Measurements from ENCODE around the gene RAD1.

The RAD1 gene

DNA sequence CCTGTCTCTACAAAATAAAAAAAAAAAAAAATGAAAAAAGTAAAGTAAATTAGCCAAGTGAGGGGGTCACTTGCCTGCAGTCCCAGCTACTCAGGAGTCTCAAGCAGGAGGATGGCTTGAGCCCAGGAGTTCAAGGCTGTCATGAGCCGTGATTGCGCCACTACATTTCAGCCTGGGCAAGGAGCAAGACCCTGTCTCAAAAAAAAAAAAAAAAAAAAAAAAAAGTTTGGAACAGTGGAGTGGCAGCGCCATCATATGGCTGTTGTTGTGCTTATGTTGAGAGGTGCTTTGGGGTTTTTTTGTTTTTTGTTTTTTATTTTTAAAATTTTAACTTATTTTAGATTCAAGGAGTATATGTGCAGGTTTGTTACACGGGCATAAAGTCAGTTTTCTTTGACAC, 3.8 kb upstream of the RAD1 start:
- no peak for DNase-seq (ENCODE audit: low spot score)
- ChIA-PET CTCF (interaction anchor here (0.6 to 0.7 kb wide), 2 partner anchors 39 to 431 kb away, joined by 3 read pairs; no protein-coding TSS in a partner anchor), POLR2A (ENCODE audit: low non-redundant PET) (no interaction called here)
- TF ChIP-seq, protein P1, sequence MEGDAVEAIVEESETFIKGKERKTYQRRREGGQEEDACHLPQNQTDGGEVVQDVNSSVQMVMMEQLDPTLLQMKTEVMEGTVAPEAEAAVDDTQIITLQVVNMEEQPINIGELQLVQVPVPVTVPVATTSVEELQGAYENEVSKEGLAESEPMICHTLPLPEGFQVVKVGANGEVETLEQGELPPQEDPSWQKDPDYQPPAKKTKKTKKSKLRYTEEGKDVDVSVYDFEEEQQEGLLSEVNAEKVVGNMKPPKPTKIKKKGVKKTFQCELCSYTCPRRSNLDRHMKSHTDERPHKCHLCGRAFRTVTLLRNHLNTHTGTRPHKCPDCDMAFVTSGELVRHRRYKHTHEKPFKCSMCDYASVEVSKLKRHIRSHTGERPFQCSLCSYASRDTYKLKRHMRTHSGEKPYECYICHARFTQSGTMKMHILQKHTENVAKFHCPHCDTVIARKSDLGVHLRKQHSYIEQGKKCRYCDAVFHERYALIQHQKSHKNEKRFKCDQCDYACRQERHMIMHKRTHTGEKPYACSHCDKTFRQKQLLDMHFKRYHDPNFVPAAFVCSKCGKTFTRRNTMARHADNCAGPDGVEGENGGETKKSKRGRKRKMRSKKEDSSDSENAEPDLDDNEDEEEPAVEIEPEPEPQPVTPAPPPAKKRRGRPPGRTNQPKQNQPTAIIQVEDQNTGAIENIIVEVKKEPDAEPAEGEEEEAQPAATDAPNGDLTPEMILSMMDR (conservative IDR thresholded peaks at IDR 0.05; ENCODE audit: low read depth), result no peak
- no peak overlapping the region for H3K27ac ChIP-seq

DNA sequence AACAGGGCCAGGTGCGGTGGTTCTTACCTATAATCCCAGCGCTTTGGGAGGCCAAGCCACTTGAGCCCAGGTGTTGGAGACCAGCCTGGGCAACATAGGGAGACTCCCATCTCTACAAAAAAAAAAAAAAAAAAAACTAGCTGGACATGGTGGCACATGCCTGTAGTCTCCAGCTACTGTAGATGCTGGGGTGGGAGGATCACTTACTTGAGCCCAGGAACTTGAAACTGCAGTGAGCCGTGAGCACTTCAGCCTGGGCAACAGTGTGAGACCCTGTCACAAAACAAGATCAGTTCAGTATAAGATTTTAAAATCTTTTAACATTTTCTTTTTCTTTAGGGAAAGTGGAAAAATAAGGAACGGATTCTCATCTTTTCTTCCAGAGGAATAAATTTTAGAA, 2.7 kb upstream of the RAD1 start:
- peak overlapping the region; percentile 38; the same call in 1 of the 2 replicates for H3K27ac ChIP-seq
- ChIA-PET CTCF (no interaction called here), POLR2A (ENCODE audit: low non-redundant PET) (interaction anchor here (1.1 kb wide), 1 partner anchor 11 kb away, joined by 4 read pairs; the partner anchor contains the start of gene DNAJC21)
- no peak for DNase-seq (ENCODE audit: low spot score)
- TF ChIP-seq, protein P1 (conservative IDR thresholded peaks at IDR 0.05; ENCODE audit: low read depth), result no peak

DNA sequence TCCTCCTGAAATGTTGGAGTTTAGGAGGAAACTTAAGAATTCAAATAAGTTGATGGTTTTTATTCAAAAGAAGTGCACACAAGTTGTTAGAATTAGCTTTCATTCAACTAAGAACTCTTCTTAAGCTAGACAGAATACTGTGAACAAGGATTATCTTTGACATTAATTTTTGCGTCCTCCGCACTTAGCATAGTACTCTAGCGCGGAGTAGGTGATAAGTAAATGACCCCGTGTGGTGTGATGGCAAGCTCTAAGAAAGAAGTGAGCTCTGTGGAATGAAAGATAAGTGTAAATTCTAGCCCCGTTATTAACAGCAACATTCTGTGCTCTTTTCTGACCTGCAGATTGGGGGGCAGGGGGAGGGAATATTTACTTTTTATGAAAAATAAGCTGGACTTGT, 1.2 kb upstream of the RAD1 start:
- no peak for DNase-seq (ENCODE audit: low spot score)
- no peak overlapping the region for H3K27ac ChIP-seq
- CTCF ChIA-PET, result no interaction called here
- POLR2A ChIA-PET (ENCODE audit: low non-redundant PET), result interaction anchor here (0.8 to 1.2 kb wide), 2 partner anchors 7 to 414 kb away, joined by 3 to 4 read pairs; no protein-coding TSS in a partner anchor
- TF ChIP-seq, protein P1 (conservative IDR thresholded peaks at IDR 0.05; ENCODE audit: low read depth), result no peak

DNA sequence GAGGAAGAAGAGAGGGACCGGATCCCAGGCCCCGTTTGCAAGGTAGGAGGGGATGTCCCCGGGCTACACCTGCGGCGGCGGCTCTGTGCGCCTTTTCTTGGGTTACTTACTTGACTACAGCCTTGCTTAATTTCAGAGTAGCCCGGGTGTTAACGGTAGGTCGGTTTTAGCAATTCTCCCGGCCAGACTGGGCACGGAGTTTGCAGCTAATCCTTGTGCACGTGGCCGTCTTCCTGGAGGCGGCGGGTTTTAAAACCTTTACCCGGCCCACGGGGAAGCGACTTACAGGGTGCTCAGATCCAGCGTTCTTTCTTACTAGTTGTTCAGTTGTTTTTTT, 520 bp upstream of the RAD1 start:
- peak; percentile 15 for DNase-seq (ENCODE audit: low spot score)
- ChIA-PET CTCF (no interaction called here), POLR2A (ENCODE audit: low non-redundant PET) (interaction anchor here (1.1 to 1.4 kb wide), 3 partner anchors 8 to 77 kb away, joined by 4 to 6 read pairs (median 6); partner anchors contain the start of genes DNAJC21 and TTC23L)
- peak overlapping the region; percentile 92 for H3K27ac ChIP-seq
- TF ChIP-seq, protein P1 (conservative IDR thresholded peaks at IDR 0.05; ENCODE audit: low read depth), result no peak

DNA sequence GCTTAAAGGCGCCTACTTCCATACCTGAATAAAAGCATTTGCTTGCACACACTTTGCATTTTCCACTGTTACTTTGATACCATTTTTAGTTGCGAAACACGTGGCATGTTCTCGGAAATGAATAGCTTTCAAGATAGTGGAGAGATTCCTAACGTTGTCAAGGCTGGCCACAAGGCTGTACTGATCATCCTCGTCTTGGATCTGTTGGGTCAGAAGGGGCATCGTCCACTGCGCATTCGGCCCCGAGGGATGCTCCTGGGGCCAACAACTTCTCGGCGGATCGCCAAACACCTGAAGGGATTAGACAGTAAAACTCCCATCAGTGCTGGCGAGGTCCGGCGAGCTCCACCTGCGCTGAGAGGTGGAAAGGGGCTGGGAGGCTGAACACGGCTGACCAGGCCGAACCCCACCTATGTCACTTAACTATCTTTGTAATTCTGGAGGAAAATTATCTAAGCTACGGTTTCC, 599 bp downstream of the RAD1 start:
- DNase-seq (ENCODE audit: low spot score), result no peak
- CTCF ChIA-PET, result interaction anchor here (0.7 kb wide), 1 partner anchor 1015 kb away, joined by 6 read pairs; no protein-coding TSS in a partner anchor
- POLR2A ChIA-PET (ENCODE audit: low non-redundant PET), result interaction anchor here (0.5 to 1.4 kb wide), 4 partner anchors 14 to 330 kb away, joined by 3 to 6 read pairs (median 4); partner anchors contain the start of genes DNAJC21 and TTC23L
- H3K27ac ChIP-seq, result peak overlapping the region; percentile 92
- TF ChIP-seq, protein P1 (conservative IDR thresholded peaks at IDR 0.05; ENCODE audit: low read depth), result no peak

DNA sequence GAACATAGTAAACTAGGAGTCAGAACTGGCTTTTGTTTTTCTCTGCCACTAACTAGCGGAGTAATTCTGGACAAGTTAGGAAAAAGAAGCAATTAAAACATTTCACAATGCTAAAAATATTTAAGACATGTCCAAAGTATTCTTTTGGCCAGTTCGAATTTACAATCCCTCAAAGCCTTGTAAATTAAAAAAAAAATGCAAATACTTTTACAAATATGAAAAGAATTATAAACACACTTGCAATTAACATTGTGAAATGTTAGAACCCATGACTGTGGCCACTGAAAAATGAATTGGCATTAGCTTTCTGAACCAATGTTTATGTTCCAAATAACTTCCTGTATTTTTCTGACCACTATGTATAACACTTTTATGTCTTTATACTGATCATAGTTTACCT, 2.2 kb downstream of the RAD1 start:
- no peak overlapping the region for H3K27ac ChIP-seq
- ChIA-PET CTCF (no interaction called here), POLR2A (ENCODE audit: low non-redundant PET) (no interaction called here)
- TF ChIP-seq, protein P1 (conservative IDR thresholded peaks at IDR 0.05; ENCODE audit: low read depth), result no peak
- DNase-seq (ENCODE audit: low spot score), result no peak
